Fibroblast of skin of right biceps (primary cell): Measurements from ENCODE around the gene HDAC5.
"Not testable (repeated sequence)": the region's sequence is repeated elsewhere in the genome, so short reads cannot be mapped to it uniquely, and the experiment has no call there.

ENCODE experiments used
- DNase-seq: peaks from one replicate; pipeline ENCODE4 v3.0.0-alpha.2; 2013

HDAC5 gene

GRCh38 chr17:44110823-44111633 is 12.4 kb downstream of the HDAC5 start:
- peak; percentile 95 for DNase-seq

DNA sequence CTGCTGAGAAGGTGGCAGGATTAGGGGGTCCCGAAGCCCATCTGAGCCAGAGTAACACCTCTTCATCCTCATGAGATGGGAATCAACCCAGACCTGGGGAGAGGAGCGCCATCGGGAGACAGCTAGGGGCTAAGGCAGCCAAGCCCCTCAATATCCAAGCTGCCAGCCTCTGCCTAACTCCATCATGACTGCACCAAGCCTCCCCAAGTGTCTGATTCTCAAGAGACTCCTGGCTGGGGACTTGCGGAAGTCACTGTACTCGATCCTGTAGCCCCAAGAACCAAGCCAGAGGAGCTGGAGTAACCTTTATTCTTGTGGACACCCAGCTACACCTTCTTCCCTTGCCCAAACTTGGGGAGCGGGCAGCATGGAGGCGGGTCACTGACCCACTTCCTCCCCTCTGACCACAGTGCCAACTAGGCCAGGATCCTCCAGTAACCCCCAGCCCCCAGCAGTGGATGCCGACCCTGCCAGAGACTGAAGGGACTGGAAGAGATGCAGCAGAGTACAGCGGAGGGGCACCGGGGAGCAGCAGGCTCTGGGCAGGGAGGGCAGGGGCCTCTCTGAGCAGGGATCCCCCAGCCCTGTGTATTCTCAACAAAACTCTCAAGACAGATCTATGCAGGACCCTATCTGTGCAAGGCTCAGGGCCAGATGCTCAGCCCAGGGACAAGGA is 13.3 kb downstream of the HDAC5 start:
- no peak for DNase-seq

DNA sequence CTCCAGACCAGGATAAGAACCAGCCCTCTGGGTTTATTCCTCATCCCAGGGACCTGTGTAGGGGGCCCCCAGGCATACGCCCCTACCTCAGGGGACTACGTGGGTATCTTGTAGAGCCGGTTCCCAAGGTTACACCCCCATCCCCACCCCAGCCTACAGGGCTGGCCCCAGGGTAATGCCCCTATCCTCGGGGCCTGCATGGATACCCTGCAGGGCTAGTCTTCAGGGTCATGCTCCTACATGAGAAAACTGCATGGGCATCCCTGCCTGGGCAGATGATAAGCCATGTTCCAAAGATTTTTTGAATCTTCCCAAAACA is 14.2 kb downstream of the HDAC5 start:
- no peak for DNase-seq

DNA sequence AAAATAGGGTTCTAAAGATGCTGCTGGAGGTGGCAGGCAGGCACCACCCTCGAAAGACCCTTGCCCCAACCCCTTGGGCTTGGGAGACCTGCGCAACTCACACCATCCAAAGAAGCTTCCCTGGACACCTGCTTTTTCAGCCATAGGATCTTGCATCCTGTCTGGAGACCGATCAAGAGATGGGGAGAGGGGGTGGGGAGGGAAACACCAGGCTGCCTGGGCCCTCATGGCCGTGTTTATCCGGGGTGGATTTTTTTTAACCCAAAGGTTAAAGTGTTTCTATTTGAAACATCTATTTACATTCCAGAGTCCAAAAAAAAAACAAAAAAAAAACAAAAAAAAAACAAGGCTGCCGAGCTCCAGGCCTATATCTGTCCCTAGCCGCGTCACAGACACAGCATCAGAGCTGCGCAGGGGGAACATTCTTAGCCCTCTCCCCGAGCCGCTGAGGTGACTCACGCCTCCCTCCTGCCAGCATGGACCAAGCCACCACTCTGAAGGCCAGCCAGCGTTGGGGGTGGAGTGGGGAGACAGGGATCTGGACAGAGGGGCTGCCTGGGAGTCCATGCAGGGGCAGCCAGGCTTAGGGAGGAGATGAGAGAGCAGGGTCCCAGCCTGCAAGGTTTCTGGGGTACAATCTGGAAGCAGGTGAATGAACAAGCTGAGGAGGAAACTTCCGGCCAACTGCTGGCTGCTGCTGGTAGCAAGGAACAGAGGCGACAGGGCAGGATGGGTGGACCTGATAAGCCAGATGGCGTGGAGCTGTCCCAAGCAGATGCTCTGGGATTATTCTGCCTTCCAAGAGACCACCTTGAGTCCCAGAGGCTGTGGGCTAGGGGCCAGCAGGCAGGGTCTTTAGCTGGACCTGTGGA is 14.8 kb downstream of the HDAC5 start:
- DNase-seq = peak; percentile 93

- DNase-seq = no peak
Measured at GRCh38 chr17:44106801-44107200, 16.6 kb downstream of the HDAC5 start.

DNA sequence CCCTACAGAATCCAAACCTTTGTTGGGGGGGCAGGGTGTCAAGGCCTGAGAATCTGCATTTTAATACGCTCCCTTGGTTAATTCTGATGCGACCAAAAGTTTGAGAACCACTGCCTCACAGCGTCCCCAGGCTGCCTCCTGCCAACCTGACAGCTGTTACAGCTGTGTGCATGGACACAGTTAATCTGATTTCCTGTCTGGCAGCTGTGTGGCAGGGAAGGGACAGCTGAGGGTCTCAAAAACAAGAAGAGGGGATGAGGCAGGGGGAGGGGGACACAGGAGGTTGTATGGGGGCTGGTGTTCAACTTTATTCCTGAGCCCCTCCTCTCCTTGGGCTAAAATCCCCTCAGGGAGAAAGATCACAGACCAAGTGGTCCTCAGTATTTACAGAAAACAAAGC is 17.5 kb downstream of the HDAC5 start:
- no peak for DNase-seq

DNA sequence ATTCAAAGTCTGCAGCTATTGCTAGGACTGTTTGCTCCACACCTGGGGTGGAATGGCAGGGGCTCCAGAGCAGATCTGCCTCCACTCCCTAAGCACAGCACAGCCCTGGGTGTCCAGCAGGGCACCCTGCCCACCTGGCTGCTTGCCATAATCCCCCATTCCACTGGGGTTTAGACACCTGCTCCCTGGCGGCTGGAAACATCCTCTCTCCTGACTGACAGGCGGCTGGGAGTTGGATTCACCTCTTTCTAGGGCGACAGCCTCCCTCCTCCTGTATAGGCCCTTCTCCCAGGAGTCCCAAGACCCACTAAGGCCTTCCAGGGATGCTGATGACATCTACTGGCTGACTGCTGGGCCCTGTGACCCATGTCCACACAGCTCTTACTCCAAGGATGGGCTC is 18.0 kb downstream of the HDAC5 start:
- DNase-seq = no peak

GRCh38 chr17:44102849-44103622 is 20.4 kb downstream of the HDAC5 start:
- no peak for DNase-seq

DNA sequence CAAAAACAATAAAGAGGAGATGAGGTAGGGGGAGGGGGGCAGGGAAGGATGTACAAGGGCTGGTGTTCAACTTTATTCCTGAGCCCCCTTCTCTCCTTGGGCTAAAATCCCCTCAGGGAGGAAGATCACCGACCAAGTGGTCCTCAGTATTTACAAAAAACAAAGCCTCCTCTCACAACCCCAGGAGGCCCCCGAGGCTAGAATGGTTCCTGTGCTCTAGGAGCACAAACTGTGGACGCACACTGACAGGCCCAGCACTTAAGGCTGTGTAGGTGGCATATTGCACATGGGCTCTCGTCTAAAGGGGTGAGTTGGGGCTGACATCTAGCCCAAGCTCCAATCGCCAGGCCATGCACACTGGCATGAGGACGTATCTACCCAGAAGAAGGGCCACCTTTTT is 21.6 kb downstream of the HDAC5 start:
- not testable (repeated sequence) for DNase-seq

GRCh38 chr17:44097110-44097958 is 26.1 kb downstream of the HDAC5 start:
- peak; percentile 82 for DNase-seq

DNA sequence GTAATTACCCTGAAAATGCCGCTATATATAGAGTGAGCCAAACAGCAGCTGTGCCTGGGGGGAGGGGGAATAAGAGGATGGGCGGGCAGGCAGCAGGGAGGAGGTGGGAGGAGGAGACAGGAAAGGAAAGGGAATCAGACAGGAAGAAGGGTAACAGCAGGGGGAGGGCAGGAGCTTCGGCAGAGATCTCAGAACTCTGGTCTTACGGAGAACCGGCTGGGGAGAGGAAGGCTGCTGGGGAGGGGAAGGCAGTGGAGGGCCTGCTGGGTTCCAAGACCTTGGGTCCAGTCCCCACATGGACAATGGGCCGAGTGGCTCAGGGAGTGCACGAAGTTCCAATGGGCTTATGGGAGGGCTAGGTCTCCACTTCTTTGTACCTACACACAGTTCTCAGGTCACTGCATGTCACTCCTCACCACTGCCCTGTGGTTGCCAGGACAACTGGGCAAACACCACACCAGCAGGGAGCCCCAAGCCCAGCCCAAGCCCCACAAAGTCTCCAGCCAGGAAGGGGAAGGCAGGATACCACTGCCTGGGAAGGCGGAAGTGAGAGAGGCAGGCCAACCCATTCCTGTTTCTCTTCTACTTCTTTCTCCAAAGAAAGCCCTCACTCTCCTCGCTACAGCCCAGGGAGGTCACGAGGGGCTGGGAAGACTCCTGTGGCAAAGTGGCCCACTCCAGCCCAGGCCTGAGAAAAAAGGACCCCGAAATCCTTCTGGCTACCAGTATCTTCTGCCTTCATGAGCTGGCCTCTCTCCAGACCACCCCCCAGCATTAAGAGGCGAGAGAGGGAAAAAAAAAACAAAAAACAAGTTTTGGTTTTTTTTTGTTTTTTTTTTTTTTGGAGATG is 27.6 kb downstream of the HDAC5 start:
- DNase-seq = peak; percentile 96

- no peak for DNase-seq
Measured at GRCh38 chr17:44095388-44095646, 28.1 kb downstream of the HDAC5 start.

DNA sequence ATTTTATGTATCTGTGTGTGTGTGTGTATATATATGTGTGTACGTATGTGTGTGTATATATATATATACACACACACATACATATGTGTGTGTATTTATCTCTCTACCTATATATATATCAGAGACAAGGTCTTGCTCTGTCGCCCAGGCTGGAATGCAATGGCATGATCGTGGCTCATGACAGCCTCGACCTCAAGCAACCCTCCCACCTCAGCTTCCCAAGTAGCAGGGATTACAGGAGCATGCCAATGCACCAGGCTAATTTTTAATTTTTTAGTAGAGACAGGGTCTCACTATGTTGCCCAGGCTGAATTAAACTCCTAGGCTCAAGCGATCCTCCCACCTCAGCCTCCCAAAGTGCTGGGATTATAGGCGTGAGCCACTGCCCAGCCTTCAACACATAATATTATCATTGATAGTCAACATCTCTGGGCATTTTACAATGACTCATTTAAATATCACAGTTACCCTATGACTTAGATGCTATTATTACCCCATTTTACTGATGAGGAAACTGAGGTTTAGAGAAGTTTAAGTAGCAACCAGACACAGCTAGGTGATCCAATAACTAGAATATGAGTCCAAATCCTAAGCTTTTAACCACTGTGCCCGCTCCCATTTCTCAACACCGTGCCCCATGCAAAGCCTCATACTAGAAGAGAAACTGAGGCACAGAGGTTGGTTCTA is 28.6 kb downstream of the HDAC5 start:
- DNase-seq = no peak

DNA sequence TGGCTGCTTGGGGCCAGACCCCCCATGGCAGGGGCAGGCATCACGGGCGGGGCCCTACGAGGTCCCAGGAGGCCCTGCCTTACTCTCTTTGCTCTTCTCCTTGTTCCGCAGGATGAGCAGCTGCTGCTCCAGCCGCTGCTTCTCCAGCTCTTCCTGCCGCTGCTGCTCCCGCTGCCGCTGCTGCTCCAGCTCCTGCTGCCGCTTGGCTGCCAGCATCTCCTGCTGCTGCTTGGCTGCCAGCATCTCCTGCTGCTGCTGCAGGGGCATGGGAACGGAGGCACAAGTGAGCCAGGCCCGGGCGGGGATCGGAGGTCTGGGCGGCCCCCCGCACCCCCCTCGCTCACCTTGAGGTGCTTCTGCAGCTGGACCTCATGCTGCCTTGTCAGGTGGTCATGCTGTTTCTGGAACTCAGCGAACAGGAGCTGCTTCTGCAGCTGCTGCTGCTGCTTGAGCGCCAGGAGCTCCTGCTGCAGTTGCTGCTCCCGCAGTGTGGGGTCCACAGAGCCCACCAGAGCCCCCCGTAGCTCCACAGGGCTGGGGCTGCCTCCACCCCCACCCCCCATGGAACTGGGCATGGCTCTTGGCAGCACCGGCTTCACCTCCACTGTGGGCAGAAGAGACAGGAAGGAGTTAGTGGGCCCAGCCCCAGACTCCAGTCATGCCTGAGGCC is 30.1 kb downstream of the HDAC5 start:
- no peak for DNase-seq

DNA sequence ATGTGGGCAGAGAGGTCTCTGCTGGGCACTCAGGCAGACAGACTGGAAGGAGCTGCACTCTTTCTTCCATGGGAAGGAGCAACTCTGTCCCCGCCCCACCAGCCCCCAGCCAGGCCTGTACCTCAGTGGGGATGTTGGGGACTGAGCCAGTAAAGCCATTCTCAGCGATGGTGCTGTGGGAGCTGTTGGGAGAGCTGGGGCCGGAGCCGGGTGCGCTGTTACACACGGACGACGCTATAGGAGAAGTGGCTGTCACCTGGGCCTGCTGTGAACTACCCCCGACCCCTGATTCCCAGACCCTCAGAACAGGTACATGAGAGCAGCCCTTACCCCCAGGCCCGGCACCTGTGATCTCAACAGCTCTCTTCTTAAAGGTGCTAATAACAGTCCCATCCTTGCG is 31.4 kb downstream of the HDAC5 start:
- no peak for DNase-seq

DNA sequence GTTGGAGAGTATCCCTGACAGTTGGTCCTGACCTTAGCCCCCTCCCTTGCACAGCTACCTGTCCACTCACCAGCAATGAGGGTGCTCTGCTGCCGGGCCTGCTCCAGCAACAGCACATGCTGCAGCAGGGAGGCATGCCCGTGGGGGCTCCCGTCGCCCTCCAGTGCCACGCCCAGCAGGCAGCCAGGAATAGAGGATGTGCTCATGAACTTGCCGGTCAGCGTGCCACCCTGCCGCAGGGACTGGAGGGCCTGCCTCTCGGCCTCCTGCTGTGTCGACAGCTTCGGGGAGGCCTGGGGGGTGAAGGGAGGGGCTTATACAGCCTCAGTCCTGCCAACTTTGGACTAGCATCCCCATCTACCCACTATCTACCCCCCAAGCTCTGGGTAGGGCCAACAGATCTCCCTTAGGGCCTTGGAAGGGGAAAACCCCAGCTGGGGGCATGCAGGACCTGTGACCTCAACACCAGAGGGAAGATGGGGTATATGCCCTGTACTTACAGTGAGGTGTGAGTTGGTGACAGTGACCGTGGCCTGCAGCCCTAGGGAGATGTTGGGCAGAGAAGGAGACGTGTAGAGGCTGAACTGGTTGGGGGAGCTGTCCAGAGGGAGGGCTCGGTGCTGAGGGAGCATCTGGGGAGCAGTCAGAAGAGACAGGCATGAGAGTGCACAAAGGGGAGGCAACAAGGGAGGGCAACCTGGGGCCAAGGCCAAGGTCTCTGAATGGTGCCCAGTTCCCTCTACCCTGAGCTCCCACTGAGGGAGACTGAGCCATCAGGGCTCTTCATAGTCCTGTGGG is 32.0 kb downstream of the HDAC5 start:
- DNase-seq = no peak

DNA sequence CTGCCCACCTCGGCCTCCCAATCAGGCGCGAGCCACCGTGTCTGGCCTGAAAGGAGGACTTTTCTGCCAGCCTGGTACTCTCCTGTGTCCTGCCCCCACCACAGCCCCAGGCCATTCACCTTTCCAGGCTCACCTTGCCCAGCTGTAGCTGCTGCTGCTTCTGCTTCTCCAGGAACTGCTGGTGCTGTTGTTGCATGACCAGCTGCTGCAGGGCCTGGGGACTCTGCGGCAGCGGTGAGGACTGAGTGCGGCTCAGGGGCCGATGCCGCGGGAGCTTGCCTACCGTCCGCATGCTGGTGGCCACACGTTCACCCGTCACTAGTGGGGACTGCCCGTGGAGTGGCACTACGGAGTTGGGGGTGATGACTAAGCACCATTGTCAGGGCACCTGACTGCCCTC is 35.2 kb downstream of the HDAC5 start:
- DNase-seq = no peak

DNA sequence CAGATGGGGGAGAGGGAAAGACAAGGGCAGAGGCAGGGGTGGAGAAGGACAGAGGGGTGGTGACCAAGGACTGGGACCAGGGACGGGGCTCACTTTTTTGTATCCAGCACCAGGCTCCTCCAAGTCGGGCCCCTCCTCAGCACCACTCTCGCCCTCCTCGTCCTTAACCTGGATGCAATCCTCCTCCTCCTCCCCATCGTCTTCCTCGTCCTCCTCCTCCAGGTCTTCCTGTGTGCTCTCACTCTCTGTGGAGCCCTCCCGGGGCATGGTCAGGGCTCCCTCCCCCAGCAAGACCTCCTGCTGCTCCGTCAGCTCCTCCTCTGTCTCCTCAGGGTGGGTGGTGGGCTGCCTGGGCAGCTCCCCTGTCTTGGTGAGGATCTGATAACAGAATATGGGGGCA is 36.1 kb downstream of the HDAC5 start:
- no peak for DNase-seq
